IMR-90 (cell line): ENCODE results near the gene TCL1A. TPM values are rescaled to one million over a fixed set of nuclear protein-coding genes. Genes with fewer than 3 reads are reported as not detected.
A peak's percentile ranks its signal among the peaks of the same experiment; 100 is the strongest.

Experiments used
- ATAC-seq: fragments of 200-7000 bp; cut with Tn5 transposase; 2 replicates; pipeline ENCODE4 v1.9.1; 2020; ENCODE audit warnings: low read depth, mild to moderate bottlenecking, moderate library complexity
- BruUV-seq: library from RNA; stranded (reverse); fragments of 400-500 nt; replicated peaks from 2 replicates; lab custom pipeline; 2021; lab: Mats Ljungman, UMichigan
- CTCF ChIA-PET: fragments of 300-600 bp; formaldehyde crosslinking; extraction: SDS; loops from one replicate; lab custom pipeline; 2021; ENCODE audit warnings: antibody characterized with exemption; lab: Yijun Ruan, JAX
- POLR2A ChIA-PET: fragments of 300-600 bp; sonication (Branson Sonifier 250); formaldehyde crosslinking; loops from one replicate; lab custom pipeline; 2022; ENCODE audit warnings: antibody characterized with exemption; ENCODE audit not compliant: unreplicated experiment; lab: Charles Lee
- DNase-seq: peaks from one replicate; pipeline ENCODE4 v3.0.0; 2013
- H2AFZ ChIP-seq: replicated peaks from 2 replicates; pipeline ENCODE3; 2013; ENCODE audit warnings: low read length, mild to moderate bottlenecking; ENCODE audit not compliant: poor library complexity
- H2AK5ac ChIP-seq: 2 replicates; pipeline ENCODE4 v1.6.1; 2013; ENCODE audit warnings: low read depth, low read length, inconsistent platforms
- H2AK9ac ChIP-seq: replicated peaks from 2 replicates; pipeline ENCODE3; 2013; ENCODE audit warnings: mild to moderate bottlenecking, low read depth, low read length, moderate library complexity; ENCODE audit not compliant: poor library complexity
- H2BK120ac ChIP-seq: 2 replicates; pipeline ENCODE4 v1.6.1; 2013; ENCODE audit warnings: low read depth, low read length, inconsistent platforms
- H2BK15ac ChIP-seq: 3 replicates; pipeline ENCODE4 v1.6.1; 2013; ENCODE audit warnings: low read depth, low read length, inconsistent platforms
- H2BK20ac ChIP-seq: 2 replicates; pipeline ENCODE4 v1.6.1; 2013; ENCODE audit warnings: low read depth, mild to moderate bottlenecking, inconsistent platforms, low read length, moderate library complexity
- H2BK5ac ChIP-seq: 2 replicates; pipeline ENCODE4 v1.6.1; 2013; ENCODE audit warnings: mild to moderate bottlenecking, low read depth, low read length, inconsistent platforms; ENCODE audit not compliant: poor library complexity, severe bottlenecking
- H3K14ac ChIP-seq: replicated peaks from 2 replicates; pipeline ENCODE4 v1.6.1; 2013; ENCODE audit warnings: low read depth, low read length, inconsistent platforms
- H3K18ac ChIP-seq: 2 replicates; pipeline ENCODE4 v1.6.1; 2013; ENCODE audit warnings: low read depth, low read length, control low read depth
- H3K23ac ChIP-seq: 2 replicates; pipeline ENCODE4 v1.6.1; 2013; ENCODE audit warnings: low read depth, low read length, inconsistent platforms
- H3K27ac ChIP-seq: 2 replicates; pipeline ENCODE4 v1.5.1; 2013; ENCODE audit warnings: mild to moderate bottlenecking, control low read depth, low read length; ENCODE audit not compliant: insufficient read depth
- H3K27me3 ChIP-seq: 2 replicates; pipeline ENCODE4 v1.6.1; 2013; ENCODE audit warnings: low read length; ENCODE audit not compliant: control insufficient read depth, insufficient read depth
- H3K36me3 ChIP-seq: 2 replicates; pipeline ENCODE4 v1.6.1; 2013; ENCODE audit warnings: low read length, mixed read lengths; ENCODE audit not compliant: control insufficient read depth, insufficient read depth
- H3K4ac ChIP-seq: 2 replicates; pipeline ENCODE4 v1.6.1; 2013; ENCODE audit warnings: low read depth, low read length, inconsistent platforms
- H3K4me1 ChIP-seq: 2 replicates; pipeline ENCODE4 v1.6.1; 2013; ENCODE audit warnings: low read length, mixed read lengths; ENCODE audit not compliant: control insufficient read depth, insufficient read depth
- H3K4me2 ChIP-seq: 2 replicates; pipeline ENCODE4 v1.6.1; 2013; ENCODE audit warnings: low read depth, mild to moderate bottlenecking, control low read depth, low read length, moderate library complexity
- H3K4me3 ChIP-seq: 2 replicates; pipeline ENCODE4 v1.5.1; 2013; ENCODE audit warnings: low read depth, mild to moderate bottlenecking, control low read depth, low read length, moderate library complexity; ENCODE audit not compliant: insufficient read depth
- H3K56ac ChIP-seq: 2 replicates; pipeline ENCODE4 v1.6.1; 2013; ENCODE audit warnings: low read length, inconsistent platforms; ENCODE audit not compliant: insufficient read depth; ENCODE audit errors: extremely low read depth
- H3K79me1 ChIP-seq, 2 experiments: 2 replicates each; pipeline ENCODE4 v1.6.1; 2013; ENCODE audit warnings: low read length in 2 of 2, inconsistent platforms in 1 of 2, low read depth in 1 of 2
- H3K9ac ChIP-seq: 2 replicates; pipeline ENCODE4 v1.6.1; 2013; ENCODE audit warnings: low read depth, low read length, control low read depth
- H3K9me1 ChIP-seq: 2 replicates; pipeline ENCODE4 v1.6.1; 2013; ENCODE audit warnings: low read length, inconsistent platforms; ENCODE audit not compliant: insufficient read depth
- H3K9me3 ChIP-seq: 2 replicates; pipeline ENCODE4 v1.6.1; 2013; ENCODE audit warnings: low read length; ENCODE audit not compliant: control insufficient read depth, insufficient read depth
- H4K20me1 ChIP-seq: 2 replicates; pipeline ENCODE4 v1.6.1; 2013; ENCODE audit warnings: low read length, inconsistent platforms; ENCODE audit not compliant: insufficient read depth
- H4K5ac ChIP-seq: 2 replicates; pipeline ENCODE4 v1.6.1; 2013; ENCODE audit warnings: mild to moderate bottlenecking, low read depth, low read length, control low read depth
- H4K8ac ChIP-seq, 2 experiments: 2 replicates each; pipeline ENCODE4 v1.6.1; 2013; ENCODE audit warnings: low read depth in 2 of 2, low read length in 2 of 2, control low read depth in 1 of 2, inconsistent platforms in 1 of 2
- H4K91ac ChIP-seq: 2 replicates; pipeline ENCODE4 v1.6.1; 2013; ENCODE audit warnings: low read depth, low read length, inconsistent platforms; ENCODE audit not compliant: insufficient read depth
- NFE2L2 ChIP-seq: fragments of 150-350 bp; IDR thresholded peaks from 2 replicates; pipeline ENCODE4 v1.6.1; 2016; ENCODE audit warnings: low read depth, mild to moderate bottlenecking, low read length
- POLR2A ChIP-seq: IDR thresholded peaks from 2 replicates; pipeline ENCODE4 v1.6.1; 2012; ENCODE audit warnings: mild to moderate bottlenecking, low read depth, low read length
- WGBS, 2 experiments: methylation state at CpG; one replicate each; pipeline versions ENCODE4 v1.1.5 to v1.1.7; 2013; ENCODE audit warnings: missing lambda C conversion rate in 2 of 2; ENCODE audit not compliant: insufficient read length in 1 of 2; ENCODE audit errors: extremely low coverage in 2 of 2; 5-methylcytosine and 5-hydroxymethylcytosine counted together
- dilution Hi-C: fragments of 300-500 bp; cut with HindIII; formaldehyde crosslinking; loops from one replicate; pipeline ENCODE4 v1.14.3; 2018; ENCODE audit warnings: low sequenced_read_pairs; ENCODE audit not compliant: unreplicated experiment
- in situ Hi-C: fragments of 300-500 bp; cut with MboI; formaldehyde crosslinking; loops from 3 replicates; pipeline ENCODE4 v1.14.3; 2019; ENCODE audit warnings: low sequenced_read_pairs, inconsistent platforms, mixed read lengths
- intact Hi-C: fragments of 100-400 bp; cut with micrococcal nuclease; formaldehyde crosslinking; loops from 2 replicates; pipeline ENCODE4 v1.10.0; 2022
- polyA plus RNA-seq, 3 experiments: library from polyadenylated mRNA; depleted of rRNA; stranded (reverse); fragments of >200 nt; gene quantifications; 2 replicates each; pipeline ENCODE4 v1.2.3, GENCODE V29; 2012; ENCODE audit warnings: low replicate concordance in 1 of 3
- total RNA-seq: library from RNA; depleted of rRNA; stranded (reverse); fragments of >200 nt; gene quantifications from 2 replicates; pipeline ENCODE4 v1.2.3, GENCODE V29; 2012

TCL1A gene
- total and polyA plus RNA-seq, 2 of the 4 experiments (the other 2 are of a cell fraction) = not detected

DNA sequence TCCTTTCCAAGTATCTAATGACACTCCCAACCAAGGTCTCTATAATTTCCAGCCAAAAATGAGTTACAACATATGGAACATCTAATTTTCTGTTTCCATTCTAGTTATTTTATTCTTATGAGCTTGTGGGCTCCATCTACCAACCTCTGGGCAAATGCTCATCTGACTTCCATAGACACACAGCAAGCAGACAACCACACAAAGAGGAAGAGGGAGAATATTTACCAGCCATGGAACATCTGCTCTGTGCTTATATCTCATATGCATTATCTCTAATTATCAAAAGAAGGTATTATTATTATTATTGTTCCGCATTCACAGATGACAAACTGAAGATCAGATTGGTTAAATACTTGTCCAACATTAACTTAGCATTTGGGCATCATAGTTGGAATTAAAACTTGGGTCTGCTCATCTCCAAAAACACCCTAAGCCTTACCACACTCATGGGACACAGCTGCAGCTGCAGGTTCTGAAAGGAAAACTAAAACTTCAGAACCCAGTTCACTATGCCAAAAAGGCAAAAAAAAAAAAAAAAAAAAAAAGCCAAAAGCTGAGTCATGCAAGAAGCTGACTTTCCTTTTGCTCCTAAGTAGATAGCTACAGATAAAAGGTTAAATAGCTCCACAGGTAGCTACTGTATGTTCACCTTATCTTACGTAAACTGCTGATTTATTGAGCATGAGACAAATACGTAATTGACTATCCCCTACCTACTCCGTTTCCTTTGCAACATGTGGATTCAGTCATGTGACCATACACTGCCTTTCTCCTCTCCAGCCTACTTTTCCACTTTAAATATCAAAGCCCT is 51.3 kb downstream of the TCL1A start:
- ChIA-PET CTCF (interaction anchor here (0.6 kb wide), 2 partner anchors 41 to 1574 kb away, joined by 3 read pairs; no protein-coding TSS in a partner anchor), POLR2A (no interaction called here)
- dilution Hi-C loops (no loop called here), in situ Hi-C loops (no loop called here), intact Hi-C loops (no loop called here)
- Histone ChIP-seq H3K4me2 (no peak overlapping the region), H3K14ac (no peak overlapping the region), H4K20me1 (no peaks in the 10 kb centered on the region), H3K27me3 (no peaks in the 10 kb centered on the region; the same call in 1 of the 2 replicates), H3K36me3 (no peaks in the 10 kb centered on the region), H2BK120ac (no peak overlapping the region), H2BK20ac (no peak overlapping the region), H4K91ac (no peak overlapping the region), H4K8ac (no peak overlapping the region), H2AK5ac (no peak overlapping the region), H2AK9ac (no peak overlapping the region), H3K23ac (no peak overlapping the region), H3K4me1 (no peaks in the 10 kb centered on the region), H4K5ac (no peak overlapping the region), H2BK15ac (no peak overlapping the region), H2BK5ac (no peak overlapping the region), H3K79me1 (no peaks in the 10 kb centered on the region), H3K4me3 (no peak overlapping the region), H2AFZ (no peak overlapping the region), H3K56ac (no peak overlapping the region), H3K9me3 (no peaks in the 10 kb centered on the region), H3K9me1 (no peaks in the 10 kb centered on the region), H3K18ac (no peak overlapping the region), H3K27ac (no peak overlapping the region), H3K4ac (no peak overlapping the region), H3K9ac (no peak overlapping the region)
- ATAC-seq = no peak
- TF ChIP-seq POLR2A (no peak), NFE2L2 (0 out of 2 replicates have a peak, but pooled peaks have one; percentile 9)
- DNase-seq = no peak
- BruUV-seq = no TSS peak
- WGBS, 2 experiments = 23% methylated on average over 3 of the region's 4 CpGs; no CpG with 5 or more reads in 1 of the 2 experiments
